Measurements from ENCODE around the gene H2AZ2. TPM values are rescaled to one million over a fixed set of nuclear protein-coding genes. Genes with fewer than 3 reads are reported as not detected.
"Not testable (repeated sequence)": the region's sequence is repeated elsewhere in the genome, so short reads cannot be mapped to it uniquely, and the experiment has no call there.

H2AZ2 gene
- 180 TPM for polyA plus RNA-seq (2013, experiment 1 of 2; ENCODE audit: insufficient read length)
- 178 TPM for polyA plus RNA-seq (2013, experiment 2 of 2; ENCODE audit: insufficient read length)

DNA sequence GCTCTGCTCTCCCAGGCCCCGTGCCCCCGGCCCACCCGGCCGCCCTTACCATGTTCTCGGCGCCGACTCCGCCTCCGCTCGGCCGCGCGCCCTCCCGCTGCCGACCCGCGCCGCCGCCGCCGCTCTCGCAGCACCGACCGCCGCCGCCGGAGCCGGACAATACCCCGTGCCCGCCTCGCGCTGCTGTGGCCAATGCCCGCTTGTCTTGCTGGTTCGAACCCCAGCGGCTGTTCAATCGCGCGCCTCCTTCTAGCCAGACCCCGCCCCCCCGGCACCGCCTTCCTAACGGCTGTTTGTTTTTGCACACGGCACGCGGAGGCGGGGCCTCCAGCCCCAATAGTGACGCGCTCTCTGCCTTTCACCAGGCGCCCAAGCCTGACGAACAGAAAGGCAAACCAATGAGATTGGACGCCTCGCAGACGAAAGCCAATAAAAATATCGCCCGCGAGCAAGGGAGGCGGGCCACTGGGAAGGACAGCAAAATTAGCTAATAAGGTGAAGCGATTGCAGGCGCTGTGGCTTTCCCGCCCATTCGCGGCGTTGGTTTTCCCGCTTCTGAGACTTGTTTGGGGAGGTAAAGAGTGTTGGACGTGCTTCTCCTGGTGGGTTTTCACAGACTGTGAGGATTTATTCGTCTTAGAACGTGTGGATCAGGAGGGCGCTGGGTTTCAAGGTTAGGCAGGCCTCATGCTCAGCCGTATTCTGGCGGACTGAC, at the start of gene H2AZ2:
Gene H2AZ2, minus strand, starts transcription at position 168 of the 715 bp plus-strand sequence. Its CDS starts 116 bp downstream, at position 52.
- DNase-seq, result peak; percentile 100

DNA sequence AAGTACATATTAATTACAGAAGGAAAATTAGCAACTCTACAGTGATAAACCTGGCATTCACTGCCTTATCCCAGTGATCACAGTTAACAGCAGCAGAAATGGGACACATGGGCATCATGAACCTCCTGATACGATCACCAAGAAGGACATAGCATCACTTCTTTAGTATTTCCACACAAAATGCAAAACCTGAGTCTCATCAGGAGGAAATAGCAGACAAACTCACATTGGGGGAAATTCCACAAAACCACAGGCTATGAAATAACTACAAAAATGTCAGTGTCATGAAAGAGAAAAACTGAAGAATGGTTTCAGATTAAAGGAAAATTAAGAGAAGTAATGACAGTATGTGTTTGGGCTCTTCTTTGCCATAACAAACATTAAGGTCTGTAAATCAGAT, 49.4 kb upstream of the H2AZ2 start:
- DNase-seq, result peak; percentile 51

DNA sequence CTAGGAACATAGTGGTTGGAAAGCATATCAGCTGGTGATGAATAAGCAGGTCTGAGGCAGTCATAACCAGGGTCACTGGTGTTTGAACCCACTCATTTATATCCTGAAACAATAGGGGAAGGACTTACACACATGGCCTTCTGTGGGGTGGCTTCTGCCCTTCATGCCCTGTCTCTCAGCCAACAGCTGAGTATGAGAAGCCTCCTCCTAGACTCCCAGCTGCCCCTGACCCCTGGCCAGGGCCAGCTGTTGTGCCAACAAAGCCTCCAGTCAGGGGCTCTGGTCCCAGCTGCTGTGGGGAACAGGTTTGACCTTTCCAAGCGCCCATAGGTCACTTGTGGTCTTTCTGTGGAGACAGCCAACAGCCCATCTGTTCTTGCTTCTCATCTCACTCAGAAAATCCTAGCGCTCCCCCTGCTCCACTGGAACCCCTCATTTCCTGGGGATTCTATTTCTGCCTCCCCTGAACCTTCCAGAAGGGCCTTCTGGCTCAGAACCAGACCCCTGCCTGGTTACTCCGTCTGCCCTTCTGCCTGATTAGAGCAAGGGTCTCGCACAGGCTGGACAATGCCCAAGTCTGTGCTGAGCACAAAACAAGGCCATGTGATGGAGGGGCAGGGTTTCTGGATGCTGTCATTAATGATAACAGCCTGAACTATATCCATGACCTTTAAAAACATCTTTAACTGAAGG, 47.1 kb upstream of the H2AZ2 start:
- no peak for DNase-seq

- no peak for DNase-seq
Measured at GRCh38 chr7:44893710-44894234, 45.9 kb upstream of the H2AZ2 start.

DNA sequence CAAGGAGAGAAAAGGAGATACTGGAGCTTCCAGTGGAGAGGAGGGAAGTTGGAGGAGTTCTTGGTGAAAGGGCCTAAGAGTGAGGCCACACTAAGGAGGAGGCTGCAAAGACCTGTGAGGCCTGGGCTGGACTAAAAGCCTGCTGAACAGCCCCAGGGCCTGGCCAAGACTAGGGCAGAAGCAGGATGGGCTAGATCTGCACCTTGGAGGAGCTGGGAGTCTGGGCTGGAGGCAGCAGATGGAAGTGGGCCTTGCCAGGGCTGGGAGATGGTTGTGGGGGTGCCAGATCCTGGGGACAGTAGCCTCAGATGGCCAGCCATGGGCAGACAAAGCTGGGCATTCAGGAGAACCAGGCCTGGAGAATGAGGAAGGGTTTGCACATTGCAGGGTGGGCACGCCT, 43.9 kb upstream of the H2AZ2 start:
- no peak for DNase-seq

DNA sequence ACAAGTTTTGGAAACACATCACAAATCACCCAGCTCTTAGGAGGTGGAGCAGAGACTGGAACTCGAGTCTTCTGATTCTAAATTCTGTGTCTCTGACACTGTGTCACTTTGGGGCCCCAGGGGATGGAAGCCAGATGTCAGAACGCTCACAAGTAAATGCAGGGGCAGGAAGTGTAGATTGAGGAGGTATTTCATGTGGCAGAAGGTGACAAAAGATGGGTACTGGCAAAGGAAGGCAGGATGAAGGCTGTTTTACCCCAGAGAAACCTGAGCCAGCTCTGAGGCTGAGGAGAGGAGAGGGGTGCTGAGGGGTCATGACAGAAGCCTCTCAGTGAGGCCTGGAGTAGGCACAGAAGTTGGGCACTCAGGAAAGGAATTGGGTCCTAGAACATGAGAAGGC, 43.5 kb upstream of the H2AZ2 start:
- no peak for DNase-seq

DNA sequence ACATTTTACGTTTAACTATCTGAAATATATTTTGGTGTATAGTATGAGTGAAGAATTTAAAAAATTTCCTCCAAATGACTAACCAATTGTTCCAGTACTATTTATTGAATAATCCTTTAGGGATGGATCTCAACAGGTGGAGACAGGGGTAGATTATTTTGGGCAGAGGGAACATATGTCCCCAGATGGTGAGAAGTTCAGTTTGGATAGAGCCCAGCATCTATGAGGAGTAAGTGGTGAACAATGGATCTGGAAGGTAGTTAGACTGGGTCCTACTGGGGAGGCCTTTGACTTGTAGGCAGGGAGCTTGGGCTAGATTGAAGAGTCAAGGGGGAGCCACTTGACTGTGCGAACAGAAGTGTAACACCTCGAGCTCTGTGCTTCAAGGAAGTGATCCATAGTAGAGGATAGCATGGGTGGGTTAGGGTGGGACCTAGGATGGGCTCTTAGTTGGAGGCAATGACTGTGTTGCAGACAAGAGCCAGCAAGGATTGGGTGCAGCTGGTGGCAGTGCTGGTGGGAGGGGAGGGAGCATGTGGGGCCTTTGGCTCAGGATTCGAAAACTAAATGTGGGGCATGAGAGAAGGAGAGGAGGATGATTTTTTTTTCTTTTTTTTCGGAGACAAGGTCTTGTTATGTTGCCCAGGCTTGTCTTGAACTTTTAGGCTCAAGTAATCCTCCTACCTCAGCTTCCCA, 41.3 kb upstream of the H2AZ2 start:
- no peak for DNase-seq

DNA sequence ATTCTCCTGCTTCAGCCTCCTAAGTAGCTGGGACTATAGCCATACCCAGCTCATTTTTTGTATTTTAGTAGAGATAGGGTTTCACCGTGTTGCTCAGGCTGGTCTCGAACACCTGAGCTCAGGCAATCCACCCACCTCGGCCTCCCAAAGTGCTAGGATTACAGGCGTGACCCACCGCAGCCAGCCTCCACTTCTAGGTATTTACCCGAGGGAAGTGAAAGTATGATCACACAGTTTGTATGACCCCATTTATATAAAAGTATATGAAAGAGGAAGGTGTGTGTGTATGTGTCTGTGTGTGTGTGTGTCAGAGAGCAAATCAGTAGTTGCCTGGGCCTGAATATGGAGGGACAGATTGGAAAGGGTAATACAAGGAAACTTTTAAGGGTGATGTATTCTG, 39.4 kb upstream of the H2AZ2 start:
- no peak for DNase-seq

DNA sequence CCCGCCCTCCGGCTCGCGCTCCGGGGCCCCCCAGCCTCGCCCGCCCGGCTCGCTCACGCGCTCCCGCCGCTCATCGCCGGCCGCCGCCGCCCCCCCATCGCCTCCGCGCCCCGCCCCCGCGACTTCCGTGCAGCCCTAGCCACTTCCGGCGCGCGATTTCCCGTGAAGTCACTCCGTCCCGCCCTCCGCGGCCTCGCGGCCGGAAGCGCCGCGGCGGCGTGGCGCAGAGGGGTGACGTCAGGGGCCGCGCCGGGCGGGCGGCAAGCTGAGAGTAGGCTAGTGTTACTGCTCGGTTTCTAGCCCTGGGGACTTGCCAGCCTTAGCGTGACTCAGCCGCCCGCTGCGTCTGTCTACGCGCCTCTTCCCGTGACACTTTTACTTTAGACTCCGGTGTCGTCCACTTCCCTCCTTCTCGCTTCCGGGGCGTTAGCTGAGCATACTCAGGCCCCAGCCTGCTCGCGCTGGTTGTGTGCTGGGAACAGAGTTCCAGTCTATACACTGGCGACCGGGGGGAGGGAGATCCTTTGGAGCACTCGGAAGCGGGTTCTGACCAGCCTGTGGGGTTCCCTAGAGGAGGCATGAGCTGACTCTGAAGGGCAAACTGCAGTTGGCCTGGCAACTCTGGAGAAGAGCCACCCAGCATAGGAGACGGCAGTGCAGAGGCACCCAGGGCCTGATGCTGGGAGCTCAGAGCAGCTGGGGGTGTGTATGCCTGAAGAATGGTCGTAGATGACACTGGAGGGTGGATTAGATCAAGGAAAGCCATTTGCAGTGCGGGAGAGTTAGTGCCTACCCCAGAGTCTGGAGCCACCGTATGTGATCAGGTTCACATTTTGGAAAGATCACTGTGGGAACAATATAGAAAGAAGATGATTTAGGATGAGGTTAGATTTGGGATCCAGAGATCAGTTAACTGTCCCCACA, 37.8 kb upstream of the H2AZ2 start, which contains the start of gene PURB:
Gene PURB, minus strand, starts transcription at position 137 of the 924 bp plus-strand sequence. CDS start 182 bp downstream, outside the sequence.
- peak; percentile 98 for DNase-seq

- peak; percentile 72 for DNase-seq
Measured at GRCh38 chr7:44884621-44885393, 36.9 kb upstream of the H2AZ2 start.

DNA sequence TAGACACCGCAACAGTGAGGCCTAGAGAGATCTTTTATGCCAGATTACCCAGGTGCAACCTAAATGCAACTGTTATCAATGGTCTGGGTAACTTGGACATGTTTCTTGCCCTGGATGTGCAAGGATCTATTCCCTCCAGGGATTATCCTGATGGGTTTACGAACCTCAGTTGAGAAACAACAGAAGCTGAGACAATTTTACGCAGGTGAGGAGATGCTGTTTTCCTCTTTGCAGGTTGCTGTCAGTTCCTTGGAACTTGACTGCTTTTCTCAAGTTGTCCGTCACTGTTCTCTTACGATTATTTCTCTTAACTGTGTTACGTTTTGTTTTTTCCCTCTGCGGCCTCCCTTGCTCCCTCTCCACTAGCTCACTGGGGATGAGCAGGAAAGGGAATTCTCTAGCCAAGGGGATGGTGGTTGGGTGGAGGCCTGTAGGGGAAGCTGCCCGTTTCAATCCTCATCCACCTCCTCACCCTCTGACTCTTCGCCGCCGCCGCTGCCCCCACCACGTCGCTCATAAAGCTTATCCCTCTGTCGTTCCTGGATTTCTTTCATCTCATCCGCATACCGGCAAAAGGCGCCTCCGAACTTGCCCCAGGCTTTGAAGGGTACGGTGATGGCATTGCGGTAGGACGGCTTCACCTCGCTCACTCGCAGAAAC, 36.2 kb upstream of the H2AZ2 start:
- DNase-seq, result no peak

GRCh38 chr7:44882899-44883298, 35.0 kb upstream of the H2AZ2 start:
- peak; percentile 32 for DNase-seq

DNA sequence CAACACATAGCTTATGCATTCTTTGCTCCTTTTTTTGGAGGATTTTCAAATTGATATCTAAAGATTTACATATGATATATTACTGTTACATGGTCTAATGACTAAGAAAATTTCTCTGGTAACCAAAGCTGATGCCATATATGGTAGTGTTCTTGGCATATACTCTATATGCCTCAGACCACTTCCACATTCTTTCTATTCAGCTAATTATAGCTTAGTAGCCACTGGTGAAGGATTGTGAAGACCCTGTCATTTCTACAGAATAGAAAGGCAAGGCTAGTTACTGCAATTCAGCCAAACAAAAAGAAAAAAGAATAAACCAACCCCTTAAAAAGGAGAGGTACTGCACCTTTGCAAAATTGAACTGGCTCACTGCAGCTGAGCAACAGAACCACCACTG, 33.7 kb upstream of the H2AZ2 start:
- peak; percentile 92 for DNase-seq

- no peak for DNase-seq
Measured at GRCh38 chr7:44881066-44881600, 33.2 kb upstream of the H2AZ2 start.

DNA sequence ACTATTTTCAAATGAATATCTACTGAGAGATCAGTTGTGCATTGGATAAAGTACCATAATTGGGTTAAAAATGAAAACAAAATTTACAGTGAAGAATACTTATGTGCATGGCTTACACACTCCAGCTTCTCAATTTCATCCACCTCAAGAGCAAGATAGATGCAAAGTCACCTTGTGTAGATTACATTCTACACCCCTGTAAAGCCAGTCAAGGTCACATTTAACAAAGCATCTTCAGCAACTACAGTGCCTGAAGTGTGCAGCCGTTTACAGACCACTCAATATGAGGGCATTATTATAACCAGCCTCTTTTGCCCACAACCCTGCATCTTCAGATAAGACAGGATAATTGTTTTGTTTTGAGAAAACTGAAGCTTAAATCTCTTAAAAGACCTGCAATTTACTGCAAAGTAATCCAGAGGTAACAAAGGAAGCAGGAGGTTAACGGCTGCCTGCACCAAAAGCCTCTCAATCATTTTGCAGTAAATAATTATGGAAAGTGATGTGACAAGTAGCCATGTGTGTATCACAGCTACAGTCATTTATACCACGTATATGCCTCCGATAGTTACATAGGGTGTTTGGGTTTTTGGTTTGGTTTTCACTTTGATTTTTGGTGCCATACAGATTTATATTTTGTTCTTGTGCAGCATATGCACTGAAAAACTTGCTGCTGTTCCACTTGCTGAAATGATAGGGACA, 32.6 kb upstream of the H2AZ2 start:
- no peak for DNase-seq

DNA sequence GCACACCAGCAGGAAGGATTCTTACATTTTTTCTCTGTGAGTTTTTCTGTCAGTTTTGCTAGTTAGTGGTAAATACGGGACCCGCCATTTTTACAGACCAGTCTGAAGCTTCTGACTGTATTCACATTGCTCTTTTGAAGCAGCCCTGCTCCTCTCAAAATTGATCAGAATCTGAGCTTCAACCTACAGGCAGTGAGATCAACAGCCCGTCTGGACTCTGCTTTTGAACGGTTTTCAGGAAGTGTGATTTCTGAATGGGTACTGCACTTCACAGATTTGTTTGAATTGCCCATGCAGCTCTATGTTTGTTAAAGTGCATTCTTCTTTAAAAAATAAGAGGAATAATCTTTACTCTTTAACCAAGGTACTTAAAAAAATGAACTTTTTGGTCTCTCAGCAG, 28.5 kb upstream of the H2AZ2 start:
- DNase-seq, result no peak

DNA sequence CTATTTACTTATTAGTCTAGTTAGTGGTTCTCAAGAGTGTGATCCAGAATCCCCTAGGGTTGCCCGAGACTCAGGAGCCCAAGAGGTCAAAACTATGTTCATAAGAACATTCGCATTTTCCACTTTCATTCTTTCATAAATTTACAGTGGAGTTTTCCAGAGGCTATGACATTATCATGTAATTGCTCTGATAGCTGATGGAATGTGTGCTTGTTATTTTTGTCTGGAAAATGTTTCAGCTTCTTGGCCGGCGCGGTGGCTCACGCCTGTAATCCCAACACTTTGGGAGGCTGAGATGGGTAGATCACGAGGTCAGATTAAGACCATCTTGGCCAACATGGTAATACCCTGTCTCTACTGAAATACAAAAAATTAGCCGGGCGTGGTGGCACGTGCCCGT, 27.4 kb upstream of the H2AZ2 start:
- DNase-seq, result no peak

DNA sequence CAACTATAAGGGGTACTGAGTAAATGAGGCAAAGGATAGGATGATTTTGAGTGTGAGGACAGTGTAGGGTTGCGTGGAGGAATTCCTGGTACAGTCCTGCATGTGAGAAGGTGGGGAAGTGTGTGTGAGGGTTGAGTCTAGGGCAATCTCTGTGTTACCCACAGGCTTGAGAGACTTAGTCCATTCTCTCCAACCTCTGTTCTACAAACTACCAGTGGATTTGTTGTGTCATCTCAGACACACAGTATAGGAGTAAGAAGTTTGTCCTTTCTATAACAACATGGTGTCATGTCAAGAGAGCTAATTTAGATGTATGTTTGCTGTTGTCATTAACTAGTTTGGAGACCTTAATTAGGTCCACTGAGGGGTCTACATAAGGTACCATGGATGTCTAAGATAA, 24.9 kb upstream of the H2AZ2 start:
- no peak for DNase-seq

GRCh38 chr7:44871918-44872317, 24.0 kb upstream of the H2AZ2 start:
- not testable (repeated sequence) for DNase-seq

DNA sequence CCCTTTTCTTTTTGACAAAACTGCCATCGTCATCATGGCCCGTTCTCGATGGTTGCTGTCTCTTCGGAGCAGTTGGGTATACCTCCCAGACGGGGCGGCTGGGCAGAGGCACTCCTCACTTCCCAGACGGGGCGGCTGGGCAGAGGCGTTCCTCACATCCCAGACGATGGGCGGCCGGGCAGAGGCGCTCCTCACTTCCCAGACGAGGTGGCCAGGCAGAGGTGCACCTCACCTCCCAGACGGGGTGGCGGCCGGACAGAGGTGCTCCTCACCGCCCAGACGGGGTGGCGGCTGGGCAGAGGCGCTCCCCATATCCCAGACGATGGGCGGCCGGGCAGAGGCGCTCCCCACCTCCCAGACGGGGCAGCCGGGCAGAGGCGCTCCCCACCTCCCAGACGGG, 22.9 kb upstream of the H2AZ2 start:
- DNase-seq, result not testable (repeated sequence)
